Stromal cell of bone marrow (primary cell): ENCODE measurements around the gene FRAT1.
A peak's percentile ranks its signal among the peaks of the same experiment; 100 is the strongest.
"Not testable (repeated sequence)": the region's sequence is repeated elsewhere in the genome, so short reads cannot be mapped to it uniquely, and the experiment has no call there.

Experiments used
- DNase-seq: peaks from one replicate; pipeline ENCODE4 v3.0.0-alpha.2; 2012; ENCODE audit warnings: low read depth

FRAT1 gene, protein sequence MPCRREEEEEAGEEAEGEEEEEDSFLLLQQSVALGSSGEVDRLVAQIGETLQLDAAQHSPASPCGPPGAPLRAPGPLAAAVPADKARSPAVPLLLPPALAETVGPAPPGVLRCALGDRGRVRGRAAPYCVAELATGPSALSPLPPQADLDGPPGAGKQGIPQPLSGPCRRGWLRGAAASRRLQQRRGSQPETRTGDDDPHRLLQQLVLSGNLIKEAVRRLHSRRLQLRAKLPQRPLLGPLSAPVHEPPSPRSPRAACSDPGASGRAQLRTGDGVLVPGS

DNA sequence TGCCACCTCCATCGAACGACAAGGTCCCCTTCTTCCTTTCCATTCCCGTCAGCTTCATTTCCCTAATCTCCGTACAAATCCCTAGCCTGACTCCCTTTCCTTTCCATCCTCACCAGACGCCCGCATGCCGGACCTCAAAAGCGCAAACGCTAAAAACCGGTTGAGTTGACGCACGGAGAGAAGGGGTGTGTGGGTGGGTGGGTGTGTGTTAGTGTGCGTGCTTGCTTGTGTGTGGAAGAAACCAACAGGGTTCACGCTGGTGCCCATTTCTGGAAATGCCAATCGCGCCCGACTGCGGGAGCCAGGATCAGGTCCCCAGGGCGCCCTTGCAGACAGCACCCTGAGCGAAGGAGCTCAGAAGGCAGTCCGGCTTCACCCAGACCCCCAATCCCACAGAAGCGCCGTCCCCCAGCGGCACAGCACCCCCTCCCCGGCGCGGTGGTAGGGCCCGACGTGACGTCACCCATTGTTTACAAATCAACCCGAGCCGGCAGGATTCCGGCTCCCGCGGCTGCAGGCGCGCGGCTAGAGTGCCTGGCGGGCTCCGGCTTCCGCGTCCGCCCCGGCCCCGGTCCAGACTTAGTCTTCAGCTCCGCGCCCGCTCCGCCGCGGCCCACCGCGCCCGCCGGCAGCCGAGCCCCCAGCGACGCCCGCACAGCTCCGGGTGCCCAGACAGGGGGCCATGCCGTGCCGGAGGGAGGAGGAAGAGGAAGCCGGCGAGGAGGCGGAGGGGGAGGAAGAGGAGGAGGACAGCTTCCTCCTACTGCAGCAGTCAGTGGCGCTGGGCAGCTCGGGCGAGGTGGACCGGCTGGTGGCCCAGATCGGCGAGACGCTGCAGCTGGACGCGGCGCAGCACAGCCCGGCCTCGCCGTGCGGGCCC lies at the start of gene FRAT1:
FRAT1 (plus strand) TSS at position 500 of the 880 bp plus-strand sequence; CDS start at position 683, 183 bp downstream.
- peak; percentile 79 for DNase-seq

DNA sequence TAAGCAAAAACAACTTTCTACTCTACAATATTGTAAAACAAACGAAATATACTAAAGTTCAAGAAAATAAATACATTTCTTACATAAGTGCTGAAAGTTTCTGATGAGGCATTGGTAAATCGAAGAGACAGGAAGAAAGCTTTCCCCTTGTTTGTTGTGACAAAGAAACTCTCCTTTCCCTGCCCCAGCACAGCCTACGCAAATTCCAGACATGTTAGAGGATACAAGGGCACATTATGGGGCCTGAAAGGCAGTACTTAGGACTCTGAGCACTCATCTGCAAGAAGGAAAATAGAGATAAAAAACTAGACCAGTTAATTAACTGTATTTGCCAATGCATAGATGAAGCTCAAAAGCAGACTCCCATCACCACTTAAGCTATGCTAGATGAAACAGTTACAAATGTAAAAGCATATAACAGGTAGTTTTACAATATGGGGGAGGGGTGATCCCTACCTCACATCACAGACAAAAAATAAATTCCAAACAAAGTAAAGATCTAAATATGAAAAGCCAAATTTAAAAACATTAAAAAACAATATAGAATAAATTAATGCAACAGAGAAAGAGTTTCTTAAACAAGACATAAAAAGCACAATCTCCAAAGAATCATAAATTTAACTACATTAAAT lies 48.4 kb upstream of the FRAT1 start:
- DNase-seq: no peak

DNA sequence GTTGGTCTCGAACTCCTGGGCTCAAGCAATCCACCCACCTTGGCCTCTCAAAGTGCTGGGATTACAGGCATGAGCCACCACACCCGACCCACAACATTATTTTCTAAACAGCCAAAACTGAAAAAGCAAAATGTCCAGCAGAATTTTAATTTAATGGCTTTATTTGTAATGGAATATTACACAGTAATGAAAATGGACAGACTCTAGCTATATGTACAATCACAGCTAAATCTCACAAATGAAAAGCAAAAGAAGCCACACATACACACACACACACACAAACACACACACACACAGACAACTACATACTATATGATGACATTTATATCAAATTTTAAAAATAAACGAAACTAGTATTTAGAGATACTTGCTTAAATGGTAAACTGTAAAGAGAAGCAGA lies 45.4 kb upstream of the FRAT1 start:
- DNase-seq: no peak

DNA sequence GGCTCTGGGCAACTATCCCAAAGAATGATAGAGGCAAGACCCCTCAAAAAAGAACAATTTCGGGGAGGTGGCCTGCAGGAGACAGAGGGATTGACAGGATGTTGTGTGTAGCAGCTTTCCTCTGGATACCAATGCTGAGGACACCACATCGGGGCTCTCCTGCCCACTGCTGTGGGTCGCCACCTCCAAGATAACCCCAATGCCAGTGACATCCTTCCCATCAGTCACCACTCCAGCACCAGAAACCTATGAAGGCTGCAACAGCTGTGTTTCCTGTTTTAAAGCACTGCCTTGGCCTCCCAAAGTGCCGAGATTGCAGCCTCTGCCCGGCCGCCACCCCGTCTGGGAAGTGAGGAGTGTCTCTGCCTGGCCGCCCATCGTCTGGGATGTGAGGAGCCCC lies 44.2 kb upstream of the FRAT1 start:
- DNase-seq: no peak

DNA sequence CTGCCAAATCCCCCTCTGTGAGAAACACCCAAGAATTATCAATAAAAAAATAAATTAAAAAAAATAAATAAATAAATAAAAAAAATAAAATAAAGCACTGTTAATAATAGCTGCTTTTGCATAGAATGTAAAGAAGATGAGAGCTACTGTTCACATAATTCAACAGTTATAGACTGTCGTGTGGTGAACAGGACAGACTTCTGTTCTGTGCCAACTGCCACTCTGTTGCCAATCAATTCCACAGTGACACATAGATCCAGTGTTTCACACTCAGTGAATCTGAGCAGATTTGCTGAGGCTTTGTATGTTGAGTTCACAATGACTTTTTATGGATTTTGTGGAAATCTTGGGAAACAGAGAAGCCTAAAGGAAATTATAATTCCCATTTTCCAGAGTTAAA lies 41.5 kb upstream of the FRAT1 start:
- no peak for DNase-seq

DNA sequence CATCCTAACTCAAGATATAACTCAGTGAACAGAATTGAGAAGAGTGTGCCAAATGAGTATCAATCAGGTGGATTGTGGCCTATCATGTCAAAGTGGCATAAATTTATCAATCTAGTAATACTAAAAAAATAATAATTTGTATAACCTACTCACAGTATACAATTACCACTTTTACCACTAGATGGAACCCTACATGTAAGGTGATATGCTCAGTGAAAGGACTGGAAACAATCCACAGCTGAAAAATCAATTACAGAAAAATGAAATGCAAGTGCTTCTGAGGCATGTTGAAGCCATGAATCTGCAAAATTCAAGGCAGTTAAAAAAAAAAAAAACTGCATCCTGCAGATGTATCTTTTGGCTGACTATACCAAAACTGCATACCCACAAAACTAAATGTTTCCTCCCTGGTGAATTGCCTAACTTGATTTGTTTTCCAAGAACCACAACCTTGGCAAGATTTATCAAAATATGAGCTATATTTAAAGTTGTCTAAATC lies 40.5 kb upstream of the FRAT1 start:
- peak; percentile 94 for DNase-seq

DNA sequence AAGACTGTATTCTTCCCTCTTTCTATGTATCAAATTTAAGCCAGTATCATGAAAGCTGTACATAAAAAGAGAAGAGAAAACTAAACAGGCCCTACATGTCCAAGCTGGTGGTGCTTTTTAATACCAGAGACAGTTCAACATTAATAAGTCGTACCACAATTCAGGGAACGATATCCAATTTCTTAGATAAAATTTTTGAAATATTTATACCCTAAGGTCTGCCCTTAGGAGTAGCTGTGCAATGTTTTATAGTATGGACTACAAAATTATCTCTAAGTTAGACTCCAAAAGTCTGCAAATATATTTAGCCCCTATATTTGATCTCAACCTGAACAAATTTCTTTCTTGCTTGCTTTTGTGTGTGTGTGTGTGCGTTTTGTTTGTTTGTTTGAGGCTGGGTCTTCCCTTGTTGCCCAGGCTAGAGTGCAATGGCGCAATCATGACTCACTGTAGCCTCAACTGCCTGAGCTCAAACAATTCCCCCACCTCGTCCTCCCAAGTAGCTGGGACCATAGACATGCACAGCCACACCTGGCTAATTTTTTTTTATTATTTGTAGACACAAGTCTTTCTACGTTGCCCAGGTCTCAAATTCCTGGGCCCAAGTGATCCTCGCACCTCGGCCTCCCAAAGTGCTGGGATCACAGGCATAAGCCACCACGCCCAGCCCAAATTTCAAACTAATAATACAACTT lies 39.8 kb upstream of the FRAT1 start:
- no peak for DNase-seq

DNA sequence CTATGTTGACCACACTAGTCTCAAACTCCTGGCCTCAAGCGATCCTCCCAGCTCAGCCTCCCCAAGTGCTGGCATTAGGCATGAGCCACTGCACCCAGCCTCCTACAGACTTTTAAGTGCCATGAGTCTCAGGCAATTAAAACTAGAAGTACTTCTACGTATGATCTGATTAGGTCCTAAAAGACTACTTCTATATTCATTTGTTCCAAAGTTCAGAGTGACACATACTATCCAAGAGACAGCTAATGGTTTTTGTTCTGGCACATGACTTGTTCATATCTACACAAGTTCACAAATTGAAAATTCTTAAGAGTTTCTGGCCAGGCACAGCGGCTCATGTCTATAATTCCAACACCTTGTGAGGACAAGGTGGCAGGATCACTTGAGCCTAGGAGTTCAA lies 38.3 kb upstream of the FRAT1 start:
- no peak for DNase-seq

DNA sequence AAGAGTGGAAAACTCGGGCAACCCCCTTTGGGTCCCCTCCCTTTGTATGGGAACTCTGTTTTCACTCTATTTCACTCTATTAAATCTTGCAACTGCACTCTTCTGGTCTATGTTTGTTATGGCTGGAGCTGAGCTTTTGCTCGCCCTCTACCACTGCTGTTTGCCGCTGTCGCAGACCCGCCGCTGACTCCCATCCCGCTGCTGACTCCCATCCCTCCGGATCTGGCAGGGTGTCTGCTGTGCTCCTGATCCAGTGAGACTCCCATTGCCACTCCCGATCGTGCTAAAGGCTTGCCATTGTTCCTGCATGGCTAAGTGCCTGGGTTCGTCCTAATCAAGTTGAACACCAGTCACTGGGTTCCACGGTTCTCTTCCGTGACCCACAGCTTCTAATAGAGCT lies 29.0 kb upstream of the FRAT1 start:
- DNase-seq: not testable (repeated sequence)

DNA sequence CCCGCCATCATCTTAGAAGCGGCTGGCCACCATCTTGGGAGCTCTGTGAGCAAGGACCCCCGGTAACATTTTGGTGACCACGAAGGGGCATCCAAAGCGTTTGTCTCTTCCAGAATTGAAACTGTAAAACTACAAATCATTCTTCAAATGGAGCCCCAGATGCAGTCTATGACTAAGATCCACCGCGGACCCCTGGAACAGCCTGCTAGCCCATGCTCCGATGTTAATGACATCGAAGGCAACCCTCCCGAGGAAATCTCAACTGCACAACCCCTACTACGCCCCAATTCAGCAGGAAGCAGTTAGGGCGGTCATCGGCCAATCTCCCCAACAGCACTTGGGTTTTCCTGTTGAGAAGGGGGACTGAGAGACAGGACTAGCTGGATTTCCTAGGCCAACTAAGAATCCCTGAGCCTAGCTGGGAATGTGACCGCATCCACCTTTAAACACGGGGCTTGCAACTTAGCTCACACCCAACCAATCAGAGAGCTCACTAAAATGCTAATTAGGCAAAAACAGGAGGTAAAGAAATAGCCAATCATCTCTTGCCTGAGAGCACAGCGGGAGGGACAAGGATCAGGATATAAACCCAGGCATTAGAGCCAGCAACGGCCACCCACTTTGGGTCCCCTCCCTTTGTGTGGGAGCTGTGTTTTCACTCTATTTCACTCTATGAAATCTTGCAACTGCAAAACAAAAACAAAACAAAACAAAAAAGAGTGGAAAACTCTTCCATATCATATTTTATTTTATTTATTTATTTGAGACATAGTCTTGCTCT lies 28.3 kb upstream of the FRAT1 start:
- not testable (repeated sequence) for DNase-seq

DNA sequence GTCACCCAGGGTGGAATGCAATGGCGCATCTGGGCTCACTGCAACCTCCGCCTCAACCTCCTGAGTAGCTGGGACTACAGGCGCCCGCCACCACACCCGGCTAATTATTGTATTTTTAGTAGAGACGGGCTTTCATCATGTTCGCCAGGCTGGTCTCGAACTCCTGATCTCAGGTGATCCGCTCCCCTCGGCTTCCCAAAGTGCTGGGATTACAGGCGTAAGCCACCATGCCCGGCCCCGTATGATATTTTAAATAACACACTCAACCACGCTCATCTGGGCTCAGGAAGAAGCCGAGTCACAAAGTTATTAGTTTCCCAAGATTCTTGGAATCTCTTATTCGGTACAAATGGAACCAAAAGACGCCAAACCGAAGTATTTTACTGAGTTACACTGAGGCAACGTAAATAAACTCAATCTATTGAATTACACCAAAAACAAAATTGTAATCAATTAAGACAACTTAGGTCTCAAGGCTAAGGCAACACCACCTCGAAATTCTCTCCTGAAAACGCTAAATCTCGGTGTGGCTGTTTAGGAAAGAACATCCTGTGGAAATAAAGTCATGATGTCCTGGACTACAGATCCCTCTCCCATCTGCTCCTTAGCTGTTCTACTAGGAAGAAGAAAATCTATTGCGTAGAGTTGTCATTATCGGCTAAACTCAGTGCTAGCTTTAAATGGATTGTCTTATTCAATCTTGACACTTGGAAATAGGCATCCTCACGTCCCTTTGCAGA lies 27.5 kb upstream of the FRAT1 start:
- no peak for DNase-seq

DNA sequence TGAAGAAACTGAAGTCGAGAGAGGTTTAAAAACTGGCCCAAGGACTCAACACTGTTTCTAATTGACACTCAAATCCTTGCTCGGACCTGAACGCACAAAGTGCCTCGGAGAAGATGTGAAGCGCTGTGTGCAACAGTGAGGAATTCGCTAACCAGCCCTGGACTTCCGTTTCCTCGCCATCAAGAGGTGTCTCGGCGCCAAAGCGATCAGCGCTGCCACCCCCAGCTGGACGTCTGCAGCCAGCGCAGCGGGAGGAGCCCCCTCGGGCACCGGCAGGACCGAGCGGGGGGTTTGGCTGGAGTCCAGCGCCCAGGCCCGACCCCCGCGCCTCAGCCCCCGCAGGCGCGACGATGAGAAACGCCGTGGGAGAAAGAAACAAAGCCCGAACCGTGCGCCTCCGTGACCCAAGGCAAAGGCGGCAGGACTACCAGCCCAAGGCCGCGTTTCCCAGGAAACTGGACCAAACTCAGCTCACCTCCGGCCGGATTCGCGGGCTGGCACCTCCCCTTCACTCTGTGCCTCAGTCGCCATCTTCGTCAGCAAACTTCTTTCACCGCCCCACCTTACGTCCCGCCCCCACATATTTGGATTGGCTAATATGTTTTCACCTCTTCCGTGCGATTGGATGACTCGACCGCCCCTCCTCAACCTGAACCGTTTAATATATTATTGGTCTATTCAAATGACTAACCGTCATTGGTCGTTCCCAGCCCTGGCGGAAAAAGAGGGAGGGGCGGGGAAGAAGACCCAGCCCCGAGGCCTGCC lies 26.8 kb upstream of the FRAT1 start, which contains the start of gene ARHGAP19:
ARHGAP19 (minus strand) TSS at position 541 of the 765 bp plus-strand sequence; CDS start at position 531, 10 bp downstream.
- DNase-seq: peak; percentile 98

DNA sequence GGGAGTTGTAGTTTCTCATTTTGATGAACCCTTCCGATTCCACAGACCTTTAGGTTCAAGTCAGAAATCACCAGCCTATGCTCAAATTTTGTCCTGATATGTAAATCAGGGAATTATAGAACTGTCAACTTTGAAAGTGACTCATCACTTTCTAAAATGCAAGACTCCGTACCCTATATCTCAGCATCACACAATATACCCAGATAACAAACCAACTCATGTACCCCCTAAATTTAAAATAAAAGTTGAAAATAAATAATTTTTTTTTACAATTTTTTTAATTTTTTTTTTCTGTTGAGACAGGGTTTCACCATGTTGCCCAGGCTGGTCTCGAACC lies 26.2 kb upstream of the FRAT1 start:
- no peak for DNase-seq

DNA sequence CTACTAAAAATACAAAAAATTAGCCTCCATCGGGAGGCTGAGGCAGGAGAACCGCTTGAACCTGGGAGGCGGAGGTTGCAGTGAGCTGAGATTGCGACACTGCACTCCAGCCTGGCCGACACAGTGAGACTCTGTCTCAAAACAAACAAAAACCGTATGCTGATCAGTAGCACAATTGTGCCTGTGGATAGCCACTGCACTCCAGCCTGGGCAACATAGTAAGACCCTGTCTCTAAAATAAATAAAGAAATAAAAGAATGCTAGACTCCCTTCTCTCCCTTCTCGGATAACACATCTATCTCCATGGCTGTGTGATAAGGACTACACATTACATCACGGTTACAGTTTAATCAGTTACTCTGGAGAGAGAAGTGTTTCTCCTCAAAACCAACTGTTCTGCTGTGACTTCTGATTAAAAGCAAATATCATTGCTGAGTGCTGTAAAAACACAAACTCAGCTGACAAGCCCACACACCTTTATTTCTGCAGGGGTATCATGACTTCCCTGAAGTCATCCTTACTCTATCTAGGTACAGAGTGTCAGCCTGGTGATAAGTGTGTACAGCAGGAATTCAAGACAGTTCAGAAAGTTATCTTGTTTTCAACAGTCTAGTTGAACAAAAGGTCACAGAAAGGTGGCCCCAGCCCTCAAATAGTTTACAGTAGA lies 21.4 kb upstream of the FRAT1 start:
- no peak for DNase-seq

DNA sequence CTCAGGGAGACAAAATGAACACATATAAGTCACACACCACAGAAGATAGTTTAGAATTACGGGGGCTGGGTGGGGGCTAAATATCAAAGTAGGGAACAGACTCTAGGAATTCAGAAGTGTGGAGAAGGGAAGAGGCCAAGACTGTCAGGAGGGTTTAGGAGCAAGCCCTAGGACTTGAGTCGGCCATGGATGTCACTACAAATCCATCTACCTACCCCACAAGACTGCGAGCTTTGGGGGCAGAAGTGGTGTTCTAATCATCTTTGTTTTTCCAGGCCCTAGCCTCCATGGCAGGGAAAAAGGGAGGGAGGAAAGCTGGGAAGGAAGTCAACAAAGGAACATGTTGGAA lies 20.9 kb upstream of the FRAT1 start:
- no peak for DNase-seq

DNA sequence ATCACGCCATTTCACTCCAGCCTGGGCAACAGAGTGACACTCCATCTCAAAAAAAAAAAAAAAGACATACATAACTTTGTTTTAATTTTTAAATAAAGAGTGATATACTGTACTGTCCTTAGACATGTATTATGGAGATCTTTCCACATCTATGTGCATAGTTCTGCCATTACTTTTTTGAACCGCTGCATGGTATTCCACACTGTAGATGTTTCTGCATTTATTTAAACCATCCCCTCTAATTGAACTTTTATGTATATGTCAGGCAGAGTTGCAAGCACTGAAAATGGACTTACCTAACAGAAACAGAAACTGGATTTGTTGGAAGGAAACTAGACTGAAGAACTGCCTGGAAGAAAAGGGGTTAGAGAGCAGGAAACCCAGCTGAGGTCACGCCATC lies 18.1 kb upstream of the FRAT1 start:
- DNase-seq: no peak

DNA sequence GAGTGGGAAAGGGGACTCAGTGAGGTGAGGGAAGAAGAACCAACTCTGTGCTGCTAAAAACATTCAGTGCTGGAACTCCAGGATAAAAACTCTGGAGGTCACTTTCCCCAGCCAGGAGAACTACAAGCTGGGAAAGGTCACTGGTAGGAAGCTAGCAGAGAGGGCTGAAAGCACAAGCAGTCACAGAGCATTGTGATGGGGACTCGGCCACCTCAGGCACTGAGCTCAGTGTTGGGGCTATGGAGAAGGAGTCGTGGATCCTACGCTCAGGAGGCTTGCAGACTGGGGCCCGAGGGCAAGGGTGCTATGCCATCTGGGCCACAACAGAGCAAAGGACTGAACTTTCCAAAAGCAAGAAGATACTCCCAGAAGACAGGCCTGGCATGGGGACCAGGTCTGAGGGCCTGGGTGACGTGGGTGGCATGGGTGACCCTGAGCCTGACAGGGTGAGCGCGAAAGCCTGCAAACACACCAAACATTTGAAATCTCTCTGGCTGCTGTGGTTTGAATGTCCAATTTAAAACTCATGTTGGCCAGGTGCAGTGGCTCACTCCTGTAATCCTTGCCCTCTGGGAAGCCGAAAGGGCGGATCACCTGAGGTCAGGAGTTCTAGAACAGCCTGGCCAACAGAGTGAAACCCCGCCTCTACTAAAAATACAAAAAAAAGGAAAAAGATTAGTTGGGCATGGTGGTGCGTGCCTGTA lies 16.8 kb upstream of the FRAT1 start:
- DNase-seq: no peak

DNA sequence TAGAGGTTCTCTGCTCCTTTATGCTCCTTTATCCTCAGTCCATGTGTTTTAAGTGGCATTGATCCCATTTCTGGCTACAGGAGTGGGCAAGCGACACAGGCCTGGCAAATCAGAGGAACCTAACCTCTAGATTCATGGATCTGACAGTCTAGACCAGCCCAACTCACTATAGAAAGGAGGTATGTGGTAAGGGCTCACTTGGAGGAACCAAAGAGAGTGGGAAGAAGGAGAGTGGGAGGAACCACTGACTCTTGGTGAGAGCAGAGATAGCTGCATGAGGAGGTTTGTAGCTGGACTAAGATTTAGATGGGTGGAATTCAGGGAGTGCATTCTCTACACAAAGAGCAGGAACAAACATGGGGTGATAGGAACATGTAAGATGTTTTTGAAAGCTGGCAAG lies 11.6 kb upstream of the FRAT1 start:
- no peak for DNase-seq
